GM18870 (cell line): ENCODE results near the gene IL10RA.
"Not testable (repeated sequence)": the region's sequence is repeated elsewhere in the genome, so short reads cannot be mapped to it uniquely, and the experiment has no call there.

Experiments
- ATAC-seq: cut with Tn5 transposase; IDR thresholded peaks from one replicate; pipeline ENCODE4 v1.9.1; 2021; ENCODE audit warnings: moderate library complexity; ENCODE audit not compliant: unreplicated experiment

Gene IL10RA

DNA sequence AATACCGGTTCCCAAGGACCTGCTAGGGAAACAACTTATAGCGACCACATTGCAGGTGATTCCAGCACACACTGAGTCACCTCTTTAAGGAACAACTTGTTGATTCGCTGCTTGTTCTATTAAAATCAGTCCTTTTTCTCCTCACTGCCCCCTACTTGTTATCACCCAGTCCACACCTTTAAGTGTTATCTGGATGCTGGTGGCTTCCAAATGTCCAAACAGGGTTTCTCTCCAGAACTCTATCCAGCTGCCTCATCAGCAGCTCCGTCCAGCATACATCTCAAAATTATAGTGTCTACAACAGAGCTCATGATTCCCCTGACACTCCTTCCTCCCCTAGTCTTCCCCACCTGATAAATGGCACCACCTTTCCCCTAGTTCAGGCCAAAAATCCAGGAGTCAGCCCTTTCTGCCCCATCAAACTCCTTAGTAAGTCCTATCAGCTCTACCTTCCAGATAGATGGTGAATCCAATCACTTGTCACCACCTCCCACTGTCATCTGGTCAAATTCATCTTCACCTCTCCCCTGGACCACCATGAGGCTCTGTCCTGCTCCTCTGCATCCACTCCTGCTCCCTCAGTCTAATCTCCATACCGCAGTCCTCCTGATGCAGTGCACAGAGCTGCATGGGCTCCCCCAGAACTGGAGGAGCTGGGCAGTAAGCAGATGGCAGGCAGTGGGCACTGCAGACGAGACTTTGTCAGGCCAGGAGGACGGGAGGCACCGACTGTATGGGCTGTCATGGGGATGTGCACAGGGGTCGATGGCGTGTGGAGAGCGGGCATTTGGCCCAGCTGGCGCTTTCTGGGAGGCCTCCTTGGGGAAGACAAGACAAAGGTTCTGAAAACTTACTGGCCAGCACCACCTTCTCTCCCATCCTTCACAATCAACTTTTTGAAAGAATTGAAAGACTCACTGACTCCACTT lies 19.3 kb downstream of the IL10RA start:
- ATAC-seq: no peak

DNA sequence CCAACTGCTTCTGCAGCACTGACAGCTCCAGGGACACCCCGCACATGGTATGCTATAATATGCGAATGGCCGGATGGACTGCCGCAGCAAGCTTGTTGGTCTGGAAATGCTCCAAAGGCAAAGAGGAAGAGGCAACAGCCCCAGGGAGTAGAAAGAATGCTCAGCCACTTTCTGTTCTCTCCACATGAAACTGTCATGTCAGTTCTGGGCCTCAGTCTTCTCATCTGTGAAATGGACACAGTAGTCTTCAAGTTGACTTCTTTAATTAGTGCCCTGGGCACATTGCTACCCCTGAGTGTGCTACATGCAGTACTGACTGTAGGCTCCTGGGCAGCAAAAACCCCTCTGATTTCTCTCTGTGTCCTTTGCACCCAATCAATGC lies 19.9 kb downstream of the IL10RA start:
- no peak for ATAC-seq

GRCh38 chr11:118007040-118007439 lies 20.8 kb downstream of the IL10RA start:
- ATAC-seq: no peak

- ATAC-seq: not testable (repeated sequence)
These were observed 21.5 kb downstream of the IL10RA start for GRCh38 chr11:118007563-118008270.

DNA sequence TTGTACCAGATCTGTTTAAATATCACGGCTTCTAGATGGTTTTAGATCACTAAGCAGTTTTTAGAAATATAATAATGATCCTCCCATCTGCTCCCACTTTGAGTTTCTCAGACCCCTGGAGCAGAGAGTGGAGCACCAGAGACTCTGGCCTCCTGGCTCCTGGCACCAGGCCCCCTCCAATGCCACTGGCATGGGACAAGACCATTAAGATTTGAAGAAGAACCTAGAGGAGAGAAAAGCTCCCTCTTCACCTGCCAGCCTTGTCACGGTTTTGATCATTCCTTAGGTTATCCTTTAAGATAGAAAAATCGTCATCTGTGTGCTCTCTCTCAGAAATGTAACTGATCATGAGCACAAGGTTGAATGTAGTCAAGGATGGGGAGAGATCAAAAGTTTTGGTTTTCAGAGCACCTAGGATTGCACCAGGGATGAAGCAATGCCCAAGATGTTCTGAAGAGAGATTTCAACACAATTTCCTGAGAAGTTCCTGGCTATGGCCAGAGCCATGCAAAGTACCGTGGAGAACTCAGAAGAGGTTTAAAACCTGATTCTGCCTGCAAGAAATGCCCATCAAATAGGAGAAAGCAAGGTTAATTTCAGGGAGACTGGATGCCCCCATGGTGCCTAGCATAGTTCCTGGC lies 22.2 kb downstream of the IL10RA start:
- ATAC-seq: no peak

- no peak for ATAC-seq
These were observed 23.9 kb downstream of the IL10RA start for GRCh38 chr11:118009864-118010737.

GRCh38 chr11:118010738-118011461 lies 24.7 kb downstream of the IL10RA start:
- ATAC-seq: peak; percentile 79

DNA sequence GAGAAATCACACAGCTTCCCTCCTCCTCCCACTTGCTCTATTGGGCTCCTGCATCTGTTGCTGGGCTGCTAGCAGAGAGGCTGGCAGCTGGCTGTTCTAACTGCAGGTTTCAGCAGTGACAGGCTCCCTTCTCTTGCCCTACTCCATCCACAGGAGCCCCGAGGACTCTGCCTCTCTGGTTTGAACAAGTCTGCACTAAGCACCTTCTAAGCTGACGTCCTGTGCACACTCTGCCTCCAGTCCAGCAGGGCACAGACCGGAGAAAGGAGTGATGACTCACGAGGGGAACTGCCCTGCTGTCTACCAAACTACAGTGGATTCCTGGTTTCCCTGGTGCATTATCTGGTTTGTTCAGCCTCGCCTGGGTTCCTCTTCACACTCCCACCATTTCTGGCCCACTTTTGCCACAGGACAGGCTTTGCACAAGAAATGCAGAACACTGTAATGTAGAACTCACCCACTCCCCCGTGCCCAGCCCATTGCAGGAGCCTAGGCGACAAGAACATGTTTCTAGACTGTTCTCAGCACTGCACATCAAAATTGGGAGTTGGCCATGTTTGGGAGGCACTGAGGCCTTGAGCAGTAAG lies 26.0 kb downstream of the IL10RA start:
- no peak for ATAC-seq

- no peak for ATAC-seq
These were observed 27.8 kb downstream of the IL10RA start for GRCh38 chr11:118014022-118014421.

DNA sequence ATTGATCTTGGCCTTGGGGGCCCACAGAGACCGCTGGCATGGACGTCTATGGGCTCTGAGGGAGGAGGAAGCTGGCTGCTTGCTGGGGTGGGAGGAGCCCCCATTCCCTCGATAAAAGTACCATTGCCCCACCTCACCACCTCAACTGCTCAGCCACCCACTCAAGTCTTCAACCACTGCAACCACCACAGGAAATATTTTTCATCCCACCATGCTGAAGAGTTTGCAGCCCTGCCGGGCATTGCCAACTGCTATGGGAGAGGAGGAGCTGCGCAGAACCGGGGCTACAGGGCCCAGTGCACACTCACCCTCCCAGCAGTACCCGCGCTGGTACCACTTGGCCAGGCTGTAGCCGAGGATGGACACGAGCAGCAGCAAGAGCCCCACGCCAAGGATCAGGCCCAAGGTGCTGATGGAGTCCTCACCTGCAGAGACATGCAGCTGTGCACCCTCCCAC lies 29.2 kb downstream of the IL10RA start:
- no peak for ATAC-seq

GRCh38 chr11:118016104-118016503 lies 29.9 kb downstream of the IL10RA start:
- no peak for ATAC-seq

- ATAC-seq: no peak
These were observed 30.9 kb downstream of the IL10RA start for GRCh38 chr11:118017111-118017510.

DNA sequence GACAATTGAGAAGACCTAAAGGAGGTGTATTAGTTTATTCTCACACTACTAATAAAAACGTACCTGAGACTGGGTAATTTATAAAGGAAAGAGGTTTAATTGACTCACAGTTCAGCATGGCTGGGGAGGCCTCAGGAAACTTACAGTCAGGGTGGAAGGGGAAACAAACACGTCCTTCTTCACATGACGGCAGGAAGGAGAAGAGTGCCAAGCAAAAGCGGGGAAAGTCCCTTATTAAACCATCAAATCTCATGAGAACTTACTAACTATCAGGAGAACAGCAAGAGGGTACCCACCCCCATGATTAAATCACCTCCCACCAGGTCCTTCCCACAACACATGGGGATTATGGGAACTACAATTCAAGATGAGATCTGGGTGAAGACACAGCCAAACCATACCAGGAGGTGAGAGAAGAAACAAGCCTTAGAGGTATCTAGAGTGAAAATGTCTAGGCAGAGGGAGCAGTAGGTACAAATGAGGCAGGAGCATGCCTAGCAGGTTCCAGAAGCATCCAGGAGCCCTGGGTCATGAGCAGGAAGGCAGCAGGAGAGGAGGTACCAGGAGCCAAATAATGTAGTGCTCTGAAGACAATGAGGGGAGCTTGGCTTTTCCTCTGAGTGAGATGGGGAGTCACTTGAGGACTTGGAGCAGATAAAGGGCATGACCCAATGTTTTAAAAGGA lies 31.6 kb downstream of the IL10RA start:
- ATAC-seq: no peak

GRCh38 chr11:118018401-118018800 lies 32.2 kb downstream of the IL10RA start:
- ATAC-seq: no peak

DNA sequence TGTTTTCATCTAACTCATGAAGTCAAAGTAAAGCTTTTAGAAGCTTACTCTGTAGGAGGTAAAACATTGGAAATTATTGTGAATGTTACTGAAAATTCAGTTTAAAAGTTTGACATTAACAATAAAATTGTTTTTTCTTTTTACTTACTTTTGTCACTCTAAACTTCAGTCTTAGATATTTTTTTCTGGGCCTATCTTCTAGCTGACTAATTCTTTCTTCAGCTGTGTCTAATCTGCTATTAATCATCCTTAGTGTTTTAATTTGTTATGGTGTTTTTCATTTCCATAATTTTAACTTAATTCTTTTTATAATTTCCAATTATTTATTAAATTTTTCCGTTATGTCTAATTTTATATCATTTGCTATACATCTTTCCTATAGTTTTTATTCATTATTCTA lies 35.0 kb downstream of the IL10RA start:
- no peak for ATAC-seq

- ATAC-seq: no peak
These were observed 41.5 kb downstream of the IL10RA start for GRCh38 chr11:118027694-118028093.

- no peak for ATAC-seq
These were observed 42.4 kb downstream of the IL10RA start for GRCh38 chr11:118028626-118029025.

DNA sequence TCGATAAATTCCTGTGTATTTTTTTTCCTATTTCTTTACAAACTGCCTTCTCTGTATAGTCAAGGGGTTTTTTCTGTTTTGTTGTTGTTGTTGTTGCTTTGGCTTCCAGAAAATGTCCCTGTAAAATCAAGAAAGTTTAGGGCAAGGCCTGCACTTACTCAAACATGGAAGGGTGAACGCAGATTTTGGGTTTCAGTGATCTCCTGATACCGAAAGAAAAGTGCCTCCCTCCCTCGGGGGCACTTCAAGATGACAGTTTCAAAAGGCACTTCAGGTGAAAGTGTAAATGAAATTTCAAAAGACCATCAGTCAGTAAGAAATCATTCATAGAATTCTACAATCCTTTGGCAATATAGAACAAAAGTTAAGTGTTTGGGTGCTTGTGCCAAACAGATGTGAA lies 47.2 kb downstream of the IL10RA start:
- no peak for ATAC-seq

- no peak for ATAC-seq
These were observed 55.9 kb downstream of the IL10RA start for GRCh38 chr11:118042141-118042540.
